Transverse colon (tissue), 4 donors: ENCODE data around the gene ZBTB7A. TPM values are rescaled to one million over a fixed set of nuclear protein-coding genes. Genes with fewer than 3 reads are reported as not detected.

Experiments used
- DNase-seq: peaks from one replicate; pipeline ENCODE4 v3.0.0-alpha.2; 2019
- H3K27ac ChIP-seq, 4 donors: fragments of 200-600 bp; sonication (generic); 2 replicates each; pipeline ENCODE4 v1.5.1; 2016 to 2018; ENCODE audit warnings: inconsistent platforms in 4 of 4
- H3K27me3 ChIP-seq: fragments of 200-600 bp; sonication (generic); 2 replicates; pipeline ENCODE4 v1.5.1; 2017; ENCODE audit warnings: inconsistent platforms
- H3K36me3 ChIP-seq, 4 donors: fragments of 200-600 bp; sonication (generic); 2 replicates each; pipeline ENCODE4 v1.5.1; 2017 to 2019; ENCODE audit warnings: inconsistent platforms in 4 of 4
- H3K4me1 ChIP-seq, 4 donors: fragments of 200-600 bp; sonication (generic); 2 replicates each; pipeline ENCODE4 v1.5.1; 2017 to 2020; ENCODE audit warnings: inconsistent platforms in 4 of 4
- H3K4me3 ChIP-seq, 4 donors: fragments of 200-600 bp; sonication (generic); 1 replicate in 1 of 4; 2 replicates in 3 of 4; pipeline versions ENCODE4 v1.5.1 to v1.6.1; 2017 to 2019; ENCODE audit warnings: inconsistent platforms in 4 of 4
- H3K9me3 ChIP-seq, 2 donors: fragments of 200-600 bp; sonication (generic); 2 replicates each; pipeline ENCODE4 v1.5.1; 2017 to 2019; ENCODE audit warnings: inconsistent platforms in 2 of 2
- EP300 ChIP-seq: sonication (generic); formaldehyde crosslinking; IDR thresholded peaks from one replicate; pipeline ENCODE4 v1.6.1; 2017; ENCODE audit warnings: antibody characterized with exemption, low read depth
- POLR2A ChIP-seq: fragments of 450-650 bp; IDR thresholded peaks from one replicate; pipeline ENCODE4 v1.6.1; 2016; ENCODE audit warnings: antibody characterized with exemption, mild to moderate bottlenecking, moderate library complexity
- POLR2AphosphoS5 ChIP-seq, 3 donors: sonication (generic); formaldehyde crosslinking; IDR thresholded peaks; one replicate each; pipeline ENCODE4 v1.6.1; 2016; ENCODE audit warnings: antibody characterized with exemption in 3 of 3
- WGBS, 2 donors: methylation state at CpG; one replicate each; pipeline ENCODE4 v1.1.5; 2018; ENCODE audit warnings: low coverage in 1 of 2; 5-methylcytosine and 5-hydroxymethylcytosine counted together
- in situ Hi-C, 4 donors: fragments of 200-750 bp; cut with MboI; loops; one replicate each; pipeline versions ENCODE4 v1.15.0 to v1.15.1; 2017; ENCODE audit warnings: low sequenced_read_pairs in 3 of 4, low pct_ligation_motif_present in 1 of 4, low pct_unique_long_range_greater_than_20kb in 1 of 4
- intact Hi-C: fragments of 100-400 bp; cut with DNase I; formaldehyde crosslinking; loops from one replicate; pipeline ENCODE4 v1.15.1; 2023; ENCODE audit warnings: low total_unique reads
- total RNA-seq, 4 donors: library from RNA; depleted of rRNA; stranded (reverse); fragments of >200 nt; gene quantifications; one replicate each; pipeline ENCODE4 v1.1.0, GENCODE V29; 2016
- TF ChIP-seq, protein P1 (sequence below), 5 experiments: fragments of 200-600 bp in 3 of 5; fragments of 450-650 bp in 2 of 5; sonication (generic) in 3 of 5; IDR thresholded peaks; 1 replicate in 2 of 5; 2 replicates in 3 of 5; pipeline ENCODE4 v1.5.1; 2016 to 2017; ENCODE audit warnings: antibody characterized with exemption in 5 of 5, inconsistent platforms in 3 of 5, mild to moderate bottlenecking in 2 of 5, moderate library complexity in 1 of 5

ZBTB7A gene
- total RNA-seq, 4 donors from 2014 or later = 101 to 224 (median 141) TPM

DNA sequence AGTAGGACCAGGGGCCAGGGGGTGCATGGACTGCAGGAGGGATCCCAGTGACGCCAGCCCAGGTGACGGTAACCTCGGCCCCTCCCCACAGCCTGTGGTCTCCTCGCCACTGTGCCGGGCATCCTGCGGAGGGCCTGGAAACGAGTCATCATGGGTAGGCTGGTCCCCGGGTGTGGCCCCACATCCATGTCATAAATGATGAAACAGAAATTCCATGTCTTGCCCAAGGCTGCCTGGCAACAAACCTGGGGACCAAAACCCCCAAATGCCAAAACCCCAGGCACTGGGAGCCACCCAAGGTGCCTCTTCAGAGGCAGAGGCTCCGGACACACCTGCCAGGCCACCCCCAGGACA, 36.4 kb upstream of the ZBTB7A start:
- Histone ChIP-seq H3K9me3 (no peaks in the 10 kb centered on the region), H3K36me3 (peaks cover 0 to 29% (median 8%) of the 10 kb centered on the region in 4 donors), H3K27me3 (no peaks in the 10 kb centered on the region), H3K27ac (no peak overlapping the region), H3K4me1 (no peaks in the 10 kb centered on the region), H3K4me3 (no peak overlapping the region)
- no peak for TF ChIP-seq EP300
- TF ChIP-seq POLR2AphosphoS5 (IDR thresholded peaks at IDR 0.05) = no peak
- TF ChIP-seq, protein P1, sequence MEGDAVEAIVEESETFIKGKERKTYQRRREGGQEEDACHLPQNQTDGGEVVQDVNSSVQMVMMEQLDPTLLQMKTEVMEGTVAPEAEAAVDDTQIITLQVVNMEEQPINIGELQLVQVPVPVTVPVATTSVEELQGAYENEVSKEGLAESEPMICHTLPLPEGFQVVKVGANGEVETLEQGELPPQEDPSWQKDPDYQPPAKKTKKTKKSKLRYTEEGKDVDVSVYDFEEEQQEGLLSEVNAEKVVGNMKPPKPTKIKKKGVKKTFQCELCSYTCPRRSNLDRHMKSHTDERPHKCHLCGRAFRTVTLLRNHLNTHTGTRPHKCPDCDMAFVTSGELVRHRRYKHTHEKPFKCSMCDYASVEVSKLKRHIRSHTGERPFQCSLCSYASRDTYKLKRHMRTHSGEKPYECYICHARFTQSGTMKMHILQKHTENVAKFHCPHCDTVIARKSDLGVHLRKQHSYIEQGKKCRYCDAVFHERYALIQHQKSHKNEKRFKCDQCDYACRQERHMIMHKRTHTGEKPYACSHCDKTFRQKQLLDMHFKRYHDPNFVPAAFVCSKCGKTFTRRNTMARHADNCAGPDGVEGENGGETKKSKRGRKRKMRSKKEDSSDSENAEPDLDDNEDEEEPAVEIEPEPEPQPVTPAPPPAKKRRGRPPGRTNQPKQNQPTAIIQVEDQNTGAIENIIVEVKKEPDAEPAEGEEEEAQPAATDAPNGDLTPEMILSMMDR (IDR thresholded peaks at IDR 0.05) = no peak
- no peak for TF ChIP-seq POLR2A
- WGBS, 2 donors = 79% methylated on average over 5 of the region's 9 CpGs; no CpG with 5 or more reads in 1 of the 2 donors
- no peak for DNase-seq
- intact Hi-C loops (no loop called here), in situ Hi-C loops (no loop called here)

DNA sequence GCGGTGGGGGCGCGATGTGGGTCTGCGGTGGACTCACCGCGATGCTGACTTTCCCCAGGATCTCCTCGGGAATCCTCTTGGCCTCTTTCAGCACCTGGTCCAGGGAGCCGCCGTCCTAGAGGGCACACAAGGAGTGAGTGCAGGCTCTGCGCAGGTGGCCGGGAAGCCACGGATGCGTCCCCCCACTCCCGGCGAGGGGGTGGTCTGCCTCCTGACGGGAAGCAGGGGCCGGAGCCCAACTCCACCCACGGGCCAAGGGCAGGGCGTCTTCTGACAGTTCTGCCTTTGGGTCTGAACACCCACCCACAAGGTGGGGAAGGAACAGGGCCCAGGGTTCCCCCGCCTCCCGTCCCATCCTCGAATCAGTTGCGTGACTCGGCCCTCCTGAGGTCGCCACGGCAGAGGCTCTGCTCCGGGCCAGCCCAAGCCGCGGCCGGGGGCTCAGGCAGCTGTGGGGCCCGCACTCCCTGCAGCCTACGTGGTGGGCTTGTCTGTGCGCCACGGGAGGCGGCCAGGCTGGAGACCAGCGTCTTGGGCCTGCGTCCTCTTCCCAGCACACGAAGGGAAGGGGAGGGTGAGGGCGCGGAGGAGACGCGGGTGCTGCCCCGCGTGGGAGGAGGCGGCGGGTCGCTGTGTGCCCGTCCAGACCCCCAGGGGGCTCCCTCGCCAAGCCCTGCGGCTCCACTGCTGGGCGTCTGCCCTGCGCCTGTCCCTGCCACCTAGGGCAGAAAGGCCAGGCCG, 35.8 kb upstream of the ZBTB7A start:
- WGBS, 2 donors = 91% methylated on average over 51 of the region's 53 CpGs; no CpG with 5 or more reads in 1 of the 2 donors
- DNase-seq = no peak
- no peak for TF ChIP-seq EP300
- no peak for TF ChIP-seq POLR2AphosphoS5 (IDR thresholded peaks at IDR 0.05)
- TF ChIP-seq, protein P1 (IDR thresholded peaks at IDR 0.05) = no peak
- no peak for TF ChIP-seq POLR2A
- H3K4me1 ChIP-seq = no peaks in the 10 kb centered on the region
- intact Hi-C loops (no loop called here), in situ Hi-C loops (no loop called here)
- no peaks in the 10 kb centered on the region for H3K27me3 ChIP-seq
- H3K4me3 ChIP-seq = no peak overlapping the region
- H3K9me3 ChIP-seq = no peaks in the 10 kb centered on the region
- peaks cover 0 to 29% (median 8%) of the 10 kb centered on the region in 4 donors for H3K36me3 ChIP-seq
- no peak overlapping the region for H3K27ac ChIP-seq

DNA sequence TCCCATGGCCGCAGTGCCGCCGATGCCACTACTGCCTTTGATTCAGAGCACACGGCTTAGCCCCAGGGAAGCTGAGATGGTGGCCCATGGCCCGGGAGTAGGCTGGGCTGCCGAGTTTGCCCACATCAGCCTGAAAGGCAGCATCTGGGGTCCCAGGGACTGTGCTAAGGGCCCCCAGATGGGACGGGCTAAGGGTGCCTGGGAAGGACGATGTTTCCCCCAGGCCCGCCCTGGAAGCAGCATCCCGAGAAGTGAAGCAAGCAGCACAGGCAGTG, 34.7 kb upstream of the ZBTB7A start:
- peaks cover 2 to 4% (median 3%) of the 10 kb centered on the region in 4 donors for H3K4me1 ChIP-seq
- in situ Hi-C loops = no loop called here
- H3K36me3 ChIP-seq = peaks cover 0 to 29% (median 8%) of the 10 kb centered on the region in 4 donors

DNA sequence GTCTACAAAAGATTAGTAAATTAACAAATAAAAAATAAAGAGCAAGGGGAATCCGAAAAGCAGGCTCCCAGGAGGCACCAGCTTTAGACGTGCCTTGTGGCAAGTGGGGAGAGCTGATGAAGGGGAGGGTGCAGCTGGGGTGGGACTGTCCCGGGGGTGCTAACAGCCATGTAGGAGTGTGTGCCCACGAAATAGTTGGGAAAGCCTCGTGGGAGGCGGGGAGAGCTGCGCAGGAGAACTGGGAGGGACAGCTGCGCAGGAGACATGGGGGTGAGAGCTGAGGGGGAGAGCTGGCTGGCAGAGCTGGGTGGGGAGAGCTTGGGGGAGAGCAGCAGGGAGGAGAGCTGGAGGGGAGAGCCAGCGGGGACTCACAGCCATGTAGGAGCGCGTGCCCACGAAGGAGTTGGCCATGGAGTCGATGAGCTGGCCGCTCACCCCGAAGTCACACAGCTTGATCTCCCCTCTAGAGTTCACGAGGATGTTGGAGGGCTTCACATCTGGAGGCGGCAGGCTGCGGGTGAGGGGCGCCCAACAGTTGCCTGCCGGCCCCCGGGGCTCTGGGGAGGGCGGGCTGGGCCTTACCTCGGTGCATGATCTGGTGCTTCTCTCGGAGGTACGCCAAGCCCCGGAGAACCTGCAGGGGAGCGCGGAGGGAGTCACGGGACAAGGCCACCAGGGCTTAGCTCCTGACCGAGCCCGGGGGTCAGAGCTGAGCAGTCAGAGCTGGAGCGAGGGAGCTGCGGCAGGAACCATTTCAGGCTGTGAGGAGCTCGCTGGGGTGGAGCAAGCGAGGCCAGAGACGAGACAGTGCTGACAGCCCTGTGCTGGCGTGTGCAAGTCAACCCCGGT, 34.2 kb upstream of the ZBTB7A start:
- Histone ChIP-seq H3K36me3 (peaks cover 0 to 29% (median 8%) of the 10 kb centered on the region in 4 donors), H3K4me1 (peaks cover 6 to 9% (median 7%) of the 10 kb centered on the region in 4 donors), H3K4me3 (no peak overlapping the region), H3K9me3 (no peaks in the 10 kb centered on the region), H3K27me3 (no peaks in the 10 kb centered on the region), H3K27ac (no peak overlapping the region)
- intact Hi-C loops (no loop called here), in situ Hi-C loops (no loop called here)
- DNase-seq = no peak
- WGBS, 2 donors = 92% methylated on average over 7 to 36 of the region's 38 CpGs
- TF ChIP-seq POLR2AphosphoS5 (IDR thresholded peaks at IDR 0.05) (no peak), POLR2A (no peak), EP300 (no peak)
- TF ChIP-seq, protein P1 (IDR thresholded peaks at IDR 0.05) = no peak

More for the DNA sequence above, 34.7 kb upstream of the ZBTB7A start:
- 96 to 100% methylated on average over 2 to 10 of the region's 10 CpGs for WGBS, 2 donors
- no peaks in the 10 kb centered on the region for H3K9me3 ChIP-seq
- no peak for DNase-seq
- no peaks in the 10 kb centered on the region for H3K27me3 ChIP-seq
- no peak overlapping the region for H3K27ac ChIP-seq
- H3K4me3 ChIP-seq = no peak overlapping the region
- TF ChIP-seq, protein P1 (IDR thresholded peaks at IDR 0.05) = no peak
- TF ChIP-seq EP300 (no peak), POLR2A (no peak), POLR2AphosphoS5 (IDR thresholded peaks at IDR 0.05) (no peak)
- intact Hi-C loops = no loop called here
